AG09319 (cell line): Measurements from ENCODE around the gene KLF11.

Experiments used
- DNase-seq: peaks from one replicate; pipeline ENCODE4 v3.0.0-alpha.2; 2010; ENCODE audit warnings: low read depth; ENCODE audit errors: extremely low read depth
- TF ChIP-seq, protein P1 (sequence below): IDR thresholded peaks from 2 replicates; pipeline ENCODE4 v1.5.1; 2011; ENCODE audit warnings: low read depth, mild to moderate bottlenecking, inconsistent platforms, low read length, moderate library complexity

The KLF11 gene

GRCh38 chr2:10035633-10036032 lies 7.7 kb upstream of the KLF11 start:
- no peak for DNase-seq
- TF ChIP-seq, protein P1, sequence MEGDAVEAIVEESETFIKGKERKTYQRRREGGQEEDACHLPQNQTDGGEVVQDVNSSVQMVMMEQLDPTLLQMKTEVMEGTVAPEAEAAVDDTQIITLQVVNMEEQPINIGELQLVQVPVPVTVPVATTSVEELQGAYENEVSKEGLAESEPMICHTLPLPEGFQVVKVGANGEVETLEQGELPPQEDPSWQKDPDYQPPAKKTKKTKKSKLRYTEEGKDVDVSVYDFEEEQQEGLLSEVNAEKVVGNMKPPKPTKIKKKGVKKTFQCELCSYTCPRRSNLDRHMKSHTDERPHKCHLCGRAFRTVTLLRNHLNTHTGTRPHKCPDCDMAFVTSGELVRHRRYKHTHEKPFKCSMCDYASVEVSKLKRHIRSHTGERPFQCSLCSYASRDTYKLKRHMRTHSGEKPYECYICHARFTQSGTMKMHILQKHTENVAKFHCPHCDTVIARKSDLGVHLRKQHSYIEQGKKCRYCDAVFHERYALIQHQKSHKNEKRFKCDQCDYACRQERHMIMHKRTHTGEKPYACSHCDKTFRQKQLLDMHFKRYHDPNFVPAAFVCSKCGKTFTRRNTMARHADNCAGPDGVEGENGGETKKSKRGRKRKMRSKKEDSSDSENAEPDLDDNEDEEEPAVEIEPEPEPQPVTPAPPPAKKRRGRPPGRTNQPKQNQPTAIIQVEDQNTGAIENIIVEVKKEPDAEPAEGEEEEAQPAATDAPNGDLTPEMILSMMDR: no peak

GRCh38 chr2:10036095-10036884 lies 7.1 kb upstream of the KLF11 start:
- TF ChIP-seq, protein P1: peak; percentile 56
- DNase-seq: peak; percentile 39

DNA sequence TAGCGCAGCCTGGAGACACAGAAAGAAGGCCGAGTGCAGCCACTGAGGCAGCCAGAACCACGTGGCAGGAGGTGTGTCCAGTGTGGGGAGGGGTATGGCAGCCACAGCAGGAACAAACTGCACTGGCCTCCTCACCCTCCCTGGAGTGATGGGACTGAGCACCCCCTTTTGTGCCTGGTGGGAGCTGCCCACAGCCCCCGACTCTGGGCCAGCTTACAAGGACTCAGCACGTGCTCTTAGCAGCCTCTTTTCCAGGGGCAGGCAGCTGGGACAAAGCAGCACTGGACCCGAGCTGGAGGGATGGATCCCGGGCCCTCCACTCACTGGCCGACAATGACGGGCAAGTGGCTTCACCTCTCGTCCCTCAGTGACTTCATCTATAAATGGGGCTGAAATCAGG lies 5.2 kb upstream of the KLF11 start:
- DNase-seq: no peak
- TF ChIP-seq, protein P1: no peak

GRCh38 chr2:10038716-10039115 lies 4.6 kb upstream of the KLF11 start:
- DNase-seq: no peak
- TF ChIP-seq, protein P1: no peak

- peak; percentile 20 for DNase-seq
- TF ChIP-seq, protein P1: peak; percentile 28
Observed at GRCh38 chr2:10039658-10040410, 3.5 kb upstream of the KLF11 start.

DNA sequence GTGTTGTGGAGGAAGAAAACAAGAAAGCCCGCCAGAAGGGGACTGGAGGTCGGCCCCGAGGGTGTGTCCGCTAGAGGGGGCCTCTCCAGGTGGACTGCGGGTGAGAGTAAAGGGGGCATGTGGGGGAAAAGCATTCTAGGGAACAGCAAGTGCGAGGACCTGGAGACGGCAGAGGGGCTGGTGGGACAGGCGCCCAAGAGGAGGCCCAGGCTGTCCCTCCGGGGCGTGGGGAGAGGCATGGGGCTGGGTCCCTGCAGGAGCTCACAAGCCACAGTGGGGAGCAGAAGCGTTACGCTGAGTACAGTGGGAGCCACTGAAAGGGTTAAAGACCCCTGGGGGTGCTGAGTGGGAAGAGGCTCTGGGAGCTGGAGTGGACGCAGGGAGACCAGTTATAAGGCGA lies 1.6 kb upstream of the KLF11 start:
- TF ChIP-seq, protein P1: no peak
- DNase-seq: no peak
